SK-N-SH treated with all-trans-retinoic acid at 6 μM for 48 hours (cell line): ENCODE measurements around the gene DNAJC1.

ENCODE experiments used
- ARNTL ChIP-seq: fragments of 450-650 bp; formaldehyde crosslinking; IDR thresholded peaks from 2 replicates; pipeline ENCODE4 v1.5.0; 2020; ENCODE audit warnings: low read depth, mild to moderate bottlenecking, moderate library complexity, borderline replicate concordance
- OSR1 ChIP-seq: fragments of 250-450 bp; sonication (Bioruptor Pico); IDR thresholded peaks from 2 replicates; pipeline ENCODE4 v1.8.0; 2022; ENCODE audit warnings: moderate library complexity, mild to moderate bottlenecking, inconsistent platforms
- ZNF565 ChIP-seq: fragments of 450-650 bp; formaldehyde crosslinking; conservative IDR thresholded peaks from 2 replicates; pipeline ENCODE4 v1.5.0; 2020; ENCODE audit warnings: low read depth, mild to moderate bottlenecking, moderate library complexity
- TF ChIP-seq, protein P1 (sequence below): fragments of 250-450 bp; sonication (Bioruptor Pico); IDR thresholded peaks from 2 replicates; pipeline ENCODE4 v1.5.0; 2020; ENCODE audit warnings: mild to moderate bottlenecking, moderate library complexity
- TF ChIP-seq, protein P2 (sequence below): fragments of 250-450 bp; sonication (Bioruptor Pico); IDR thresholded peaks from 2 replicates; pipeline ENCODE4 v1.8.0; 2020; ENCODE audit warnings: mild to moderate bottlenecking, moderate library complexity, borderline replicate concordance

DNA sequence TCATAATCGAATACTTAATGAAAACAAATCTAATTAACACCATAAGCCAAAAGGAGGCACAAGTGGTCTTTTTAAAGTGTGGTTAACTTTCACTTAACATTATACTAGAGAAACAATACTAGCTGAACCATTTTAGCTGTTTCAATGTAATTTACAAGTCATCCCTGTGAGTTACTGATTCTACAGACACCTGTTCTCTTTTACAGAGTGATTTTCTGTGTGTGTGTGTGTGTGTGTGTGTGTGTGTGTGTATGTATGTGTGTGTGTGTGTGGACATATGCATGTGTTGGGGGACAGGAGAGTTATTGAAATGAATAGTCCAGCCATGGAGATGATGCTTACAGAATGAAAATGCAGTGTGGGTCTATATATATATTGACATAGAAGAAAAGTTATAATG, 200.2 kb downstream of the DNAJC1 start:
- TF ChIP-seq ZNF565 (CRISPR knock-in tag) (no peak), OSR1 (CRISPR knock-in tag) (no peak), ARNTL (CRISPR knock-in tag) (no peak)
- TF ChIP-seq, protein P1, sequence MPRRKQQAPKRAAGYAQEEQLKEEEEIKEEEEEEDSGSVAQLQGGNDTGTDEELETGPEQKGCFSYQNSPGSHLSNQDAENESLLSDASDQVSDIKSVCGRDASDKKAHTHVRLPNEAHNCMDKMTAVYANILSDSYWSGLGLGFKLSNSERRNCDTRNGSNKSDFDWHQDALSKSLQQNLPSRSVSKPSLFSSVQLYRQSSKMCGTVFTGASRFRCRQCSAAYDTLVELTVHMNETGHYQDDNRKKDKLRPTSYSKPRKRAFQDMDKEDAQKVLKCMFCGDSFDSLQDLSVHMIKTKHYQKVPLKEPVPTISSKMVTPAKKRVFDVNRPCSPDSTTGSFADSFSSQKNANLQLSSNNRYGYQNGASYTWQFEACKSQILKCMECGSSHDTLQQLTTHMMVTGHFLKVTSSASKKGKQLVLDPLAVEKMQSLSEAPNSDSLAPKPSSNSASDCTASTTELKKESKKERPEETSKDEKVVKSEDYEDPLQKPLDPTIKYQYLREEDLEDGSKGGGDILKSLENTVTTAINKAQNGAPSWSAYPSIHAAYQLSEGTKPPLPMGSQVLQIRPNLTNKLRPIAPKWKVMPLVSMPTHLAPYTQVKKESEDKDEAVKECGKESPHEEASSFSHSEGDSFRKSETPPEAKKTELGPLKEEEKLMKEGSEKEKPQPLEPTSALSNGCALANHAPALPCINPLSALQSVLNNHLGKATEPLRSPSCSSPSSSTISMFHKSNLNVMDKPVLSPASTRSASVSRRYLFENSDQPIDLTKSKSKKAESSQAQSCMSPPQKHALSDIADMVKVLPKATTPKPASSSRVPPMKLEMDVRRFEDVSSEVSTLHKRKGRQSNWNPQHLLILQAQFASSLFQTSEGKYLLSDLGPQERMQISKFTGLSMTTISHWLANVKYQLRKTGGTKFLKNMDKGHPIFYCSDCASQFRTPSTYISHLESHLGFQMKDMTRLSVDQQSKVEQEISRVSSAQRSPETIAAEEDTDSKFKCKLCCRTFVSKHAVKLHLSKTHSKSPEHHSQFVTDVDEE, result no peak
- TF ChIP-seq, protein P2, sequence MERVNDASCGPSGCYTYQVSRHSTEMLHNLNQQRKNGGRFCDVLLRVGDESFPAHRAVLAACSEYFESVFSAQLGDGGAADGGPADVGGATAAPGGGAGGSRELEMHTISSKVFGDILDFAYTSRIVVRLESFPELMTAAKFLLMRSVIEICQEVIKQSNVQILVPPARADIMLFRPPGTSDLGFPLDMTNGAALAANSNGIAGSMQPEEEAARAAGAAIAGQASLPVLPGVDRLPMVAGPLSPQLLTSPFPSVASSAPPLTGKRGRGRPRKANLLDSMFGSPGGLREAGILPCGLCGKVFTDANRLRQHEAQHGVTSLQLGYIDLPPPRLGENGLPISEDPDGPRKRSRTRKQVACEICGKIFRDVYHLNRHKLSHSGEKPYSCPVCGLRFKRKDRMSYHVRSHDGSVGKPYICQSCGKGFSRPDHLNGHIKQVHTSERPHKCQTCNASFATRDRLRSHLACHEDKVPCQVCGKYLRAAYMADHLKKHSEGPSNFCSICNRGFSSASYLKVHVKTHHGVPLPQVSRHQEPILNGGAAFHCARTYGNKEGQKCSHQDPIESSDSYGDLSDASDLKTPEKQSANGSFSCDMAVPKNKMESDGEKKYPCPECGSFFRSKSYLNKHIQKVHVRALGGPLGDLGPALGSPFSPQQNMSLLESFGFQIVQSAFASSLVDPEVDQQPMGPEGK (CRISPR knock-in tag), result no peak
